Right atrium auricular region (tissue), 2 donors: ENCODE data around the gene CLEC16A. TPM values are rescaled to one million over a fixed set of nuclear protein-coding genes. Genes with fewer than 3 reads are reported as not detected.

Source experiments
- DNase-seq: peaks from one replicate; pipeline ENCODE4 v3.0.0-alpha.2; 2019; ENCODE audit warnings: low spot score
- H3K27ac ChIP-seq, 2 donors: fragments of 200-600 bp; sonication (generic); 1 replicate in 1 of 2; 2 replicates in 1 of 2; pipeline ENCODE4 v1.5.1; 2016 to 2019
- H3K27me3 ChIP-seq, 2 donors: fragments of 200-600 bp; sonication (generic); one replicate each; pipeline versions ENCODE4 v1.5.1 to v1.6.0; 2017 to 2019
- H3K36me3 ChIP-seq: fragments of 200-600 bp; sonication (generic); one replicate; pipeline ENCODE4 v1.5.1; 2016
- H3K4me1 ChIP-seq, 2 donors: fragments of 200-600 bp; sonication (generic); one replicate each; pipeline versions ENCODE4 v1.5.1 to v1.6.0; 2017 to 2019
- H3K4me3 ChIP-seq, 2 donors: fragments of 200-600 bp; sonication (generic); 1 replicate in 1 of 2; 2 replicates in 1 of 2; pipeline ENCODE4 v1.5.1; 2017 to 2019; ENCODE audit warnings: mild to moderate bottlenecking in 1 of 2, moderate library complexity in 1 of 2
- H3K9me3 ChIP-seq, 2 donors: fragments of 200-600 bp; sonication (generic); one replicate each; pipeline ENCODE4 v1.5.1; 2019
- total RNA-seq, 2 donors: library from RNA; depleted of rRNA; stranded (reverse); fragments of >200 nt; gene quantifications; one replicate each; pipeline ENCODE4 v1.1.0, GENCODE V29; 2016
- TF ChIP-seq, protein P1 (sequence below), 2 donors: fragments of 200-600 bp; sonication (generic); IDR thresholded peaks; one replicate each; pipeline ENCODE4 v1.5.1; 2019; ENCODE audit warnings: antibody characterized with exemption in 2 of 2

Gene CLEC16A, protein sequence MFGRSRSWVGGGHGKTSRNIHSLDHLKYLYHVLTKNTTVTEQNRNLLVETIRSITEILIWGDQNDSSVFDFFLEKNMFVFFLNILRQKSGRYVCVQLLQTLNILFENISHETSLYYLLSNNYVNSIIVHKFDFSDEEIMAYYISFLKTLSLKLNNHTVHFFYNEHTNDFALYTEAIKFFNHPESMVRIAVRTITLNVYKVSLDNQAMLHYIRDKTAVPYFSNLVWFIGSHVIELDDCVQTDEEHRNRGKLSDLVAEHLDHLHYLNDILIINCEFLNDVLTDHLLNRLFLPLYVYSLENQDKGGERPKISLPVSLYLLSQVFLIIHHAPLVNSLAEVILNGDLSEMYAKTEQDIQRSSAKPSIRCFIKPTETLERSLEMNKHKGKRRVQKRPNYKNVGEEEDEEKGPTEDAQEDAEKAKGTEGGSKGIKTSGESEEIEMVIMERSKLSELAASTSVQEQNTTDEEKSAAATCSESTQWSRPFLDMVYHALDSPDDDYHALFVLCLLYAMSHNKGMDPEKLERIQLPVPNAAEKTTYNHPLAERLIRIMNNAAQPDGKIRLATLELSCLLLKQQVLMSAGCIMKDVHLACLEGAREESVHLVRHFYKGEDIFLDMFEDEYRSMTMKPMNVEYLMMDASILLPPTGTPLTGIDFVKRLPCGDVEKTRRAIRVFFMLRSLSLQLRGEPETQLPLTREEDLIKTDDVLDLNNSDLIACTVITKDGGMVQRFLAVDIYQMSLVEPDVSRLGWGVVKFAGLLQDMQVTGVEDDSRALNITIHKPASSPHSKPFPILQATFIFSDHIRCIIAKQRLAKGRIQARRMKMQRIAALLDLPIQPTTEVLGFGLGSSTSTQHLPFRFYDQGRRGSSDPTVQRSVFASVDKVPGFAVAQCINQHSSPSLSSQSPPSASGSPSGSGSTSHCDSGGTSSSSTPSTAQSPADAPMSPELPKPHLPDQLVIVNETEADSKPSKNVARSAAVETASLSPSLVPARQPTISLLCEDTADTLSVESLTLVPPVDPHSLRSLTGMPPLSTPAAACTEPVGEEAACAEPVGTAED
- 10 to 100 TPM; 24.1 to 49.0 TPM for total RNA-seq

GRCh38 chr16:10944249-10945064 is at the start of gene CLEC16A:
Gene CLEC16A, plus strand, starts transcription at chr16:10944564. Its CDS starts 154 bp downstream, at chr16:10944718.
- Histone ChIP-seq H3K9me3 (no peaks in the 10 kb centered on the region), H3K4me3 (peak within 1 kb of the TSS; percentile 98), H3K4me1 (peaks cover 0 to 71% of the 10 kb centered on the region in 2 donors), H3K27ac (peak within 1 kb of the TSS; percentile 94 to 95), H3K36me3 (no peaks in the 10 kb centered on the region), H3K27me3 (no peaks in the 10 kb centered on the region)
- peak; percentile 97 for DNase-seq
- TF ChIP-seq, protein P1, sequence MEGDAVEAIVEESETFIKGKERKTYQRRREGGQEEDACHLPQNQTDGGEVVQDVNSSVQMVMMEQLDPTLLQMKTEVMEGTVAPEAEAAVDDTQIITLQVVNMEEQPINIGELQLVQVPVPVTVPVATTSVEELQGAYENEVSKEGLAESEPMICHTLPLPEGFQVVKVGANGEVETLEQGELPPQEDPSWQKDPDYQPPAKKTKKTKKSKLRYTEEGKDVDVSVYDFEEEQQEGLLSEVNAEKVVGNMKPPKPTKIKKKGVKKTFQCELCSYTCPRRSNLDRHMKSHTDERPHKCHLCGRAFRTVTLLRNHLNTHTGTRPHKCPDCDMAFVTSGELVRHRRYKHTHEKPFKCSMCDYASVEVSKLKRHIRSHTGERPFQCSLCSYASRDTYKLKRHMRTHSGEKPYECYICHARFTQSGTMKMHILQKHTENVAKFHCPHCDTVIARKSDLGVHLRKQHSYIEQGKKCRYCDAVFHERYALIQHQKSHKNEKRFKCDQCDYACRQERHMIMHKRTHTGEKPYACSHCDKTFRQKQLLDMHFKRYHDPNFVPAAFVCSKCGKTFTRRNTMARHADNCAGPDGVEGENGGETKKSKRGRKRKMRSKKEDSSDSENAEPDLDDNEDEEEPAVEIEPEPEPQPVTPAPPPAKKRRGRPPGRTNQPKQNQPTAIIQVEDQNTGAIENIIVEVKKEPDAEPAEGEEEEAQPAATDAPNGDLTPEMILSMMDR (IDR thresholded peaks at IDR 0.05), result peak in 1 of 2 donors; percentile 43

DNA sequence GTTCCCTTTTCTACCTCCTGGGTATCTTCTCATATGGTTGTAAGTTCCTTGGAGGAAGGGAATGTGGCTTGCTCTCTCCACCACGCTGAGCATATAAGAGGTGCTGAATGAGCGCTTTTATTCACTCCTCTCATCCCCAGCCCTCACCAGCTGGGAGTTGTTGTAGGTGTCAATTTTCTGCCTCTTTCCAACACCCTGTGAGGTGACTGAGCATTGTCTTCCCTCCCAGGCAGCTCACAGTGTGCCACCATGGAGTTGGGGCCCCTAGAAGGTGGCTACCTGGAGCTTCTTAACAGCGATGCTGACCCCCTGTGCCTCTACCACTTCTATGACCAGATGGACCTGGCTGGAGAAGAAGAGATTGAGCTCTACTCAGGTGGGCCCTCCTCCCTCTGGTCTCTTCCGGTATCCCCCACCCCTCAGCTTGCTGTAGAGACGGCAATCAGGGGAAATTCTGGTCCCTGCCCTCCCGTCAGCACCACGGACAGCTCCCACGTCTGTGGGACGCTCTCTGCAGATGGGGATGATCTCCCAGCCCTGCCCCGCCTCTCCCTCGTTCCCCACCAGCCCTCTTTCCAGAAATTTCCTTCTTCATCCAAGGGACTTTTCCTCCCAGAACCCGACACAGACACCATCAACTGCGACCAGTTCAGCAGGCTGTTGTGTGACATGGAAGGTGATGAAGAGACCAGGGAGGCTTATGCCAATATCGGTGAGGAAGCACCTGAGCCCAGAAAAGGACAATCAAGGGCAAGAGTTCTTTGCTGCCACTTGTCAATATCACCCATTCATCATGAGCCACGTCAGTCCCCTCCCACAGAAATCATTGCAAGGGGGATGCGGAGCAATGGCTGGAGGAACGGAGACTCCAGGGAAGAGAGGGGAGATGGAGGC is 49.1 kb upstream of the CLEC16A start:
- H3K4me1 ChIP-seq, result no peaks in the 10 kb centered on the region

DNA sequence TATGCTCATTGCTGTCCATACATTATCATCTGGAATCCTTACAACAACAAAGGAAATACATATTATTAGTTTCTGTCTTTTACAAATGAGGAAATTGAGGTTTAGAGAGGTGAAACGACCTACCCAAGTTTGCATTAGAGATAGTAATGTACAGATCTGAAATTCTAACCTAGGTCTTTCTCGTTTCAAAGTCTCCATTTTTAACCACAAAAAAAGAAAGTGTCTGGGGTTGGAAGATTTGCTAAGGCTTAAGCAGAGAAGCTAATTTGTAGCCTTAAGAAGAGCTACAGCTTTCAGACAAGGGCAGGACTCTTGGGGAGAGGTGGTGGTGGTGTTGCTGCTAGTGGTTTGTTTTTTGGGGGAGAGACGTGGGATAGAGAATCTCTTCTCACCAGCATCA is 48.2 kb upstream of the CLEC16A start:
- Histone ChIP-seq H3K36me3 (no peaks in the 10 kb centered on the region), H3K4me1 (no peaks in the 10 kb centered on the region), H3K27ac (no peak overlapping the region), H3K9me3 (no peaks in the 10 kb centered on the region), H3K4me3 (no peak overlapping the region), H3K27me3 (no peaks in the 10 kb centered on the region)
- TF ChIP-seq, protein P1 (IDR thresholded peaks at IDR 0.05), result no peak
- DNase-seq, result no peak

More for the DNA sequence above, 49.1 kb upstream of the CLEC16A start:
- no peaks in the 10 kb centered on the region for H3K9me3 ChIP-seq
- TF ChIP-seq, protein P1 (IDR thresholded peaks at IDR 0.05), result no peak
- H3K4me3 ChIP-seq, result no peak overlapping the region
- no peak overlapping the region for H3K27ac ChIP-seq
- H3K36me3 ChIP-seq, result no peaks in the 10 kb centered on the region
- DNase-seq, result no peak
- H3K27me3 ChIP-seq, result no peaks in the 10 kb centered on the region

DNA sequence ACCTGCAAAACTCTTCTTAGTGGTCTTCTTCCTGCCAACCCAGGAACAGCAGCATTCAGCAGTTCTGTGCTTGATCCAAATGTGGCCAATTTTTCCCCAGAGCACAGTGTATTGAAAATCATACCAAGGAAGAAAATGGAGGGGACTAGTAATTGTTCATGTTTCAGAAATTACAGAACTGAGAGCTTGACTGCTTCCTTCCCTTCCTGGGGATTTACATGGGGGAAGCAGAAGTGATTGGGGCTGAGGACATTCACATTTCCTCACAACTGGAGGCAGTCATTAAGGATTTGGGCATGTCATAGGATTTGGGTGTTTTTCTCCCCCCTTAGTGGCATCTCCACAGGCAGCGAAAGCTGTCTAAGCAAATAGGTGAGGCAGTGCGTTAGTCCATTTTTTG is 47.6 kb upstream of the CLEC16A start:
- no peak for DNase-seq
- Histone ChIP-seq H3K27ac (no peak overlapping the region), H3K36me3 (no peaks in the 10 kb centered on the region), H3K9me3 (no peaks in the 10 kb centered on the region), H3K27me3 (no peaks in the 10 kb centered on the region), H3K4me3 (no peak overlapping the region), H3K4me1 (no peaks in the 10 kb centered on the region)
- TF ChIP-seq, protein P1 (IDR thresholded peaks at IDR 0.05), result no peak
